Measurements from ENCODE around the gene ACTN2.

Gene ACTN2

DNA sequence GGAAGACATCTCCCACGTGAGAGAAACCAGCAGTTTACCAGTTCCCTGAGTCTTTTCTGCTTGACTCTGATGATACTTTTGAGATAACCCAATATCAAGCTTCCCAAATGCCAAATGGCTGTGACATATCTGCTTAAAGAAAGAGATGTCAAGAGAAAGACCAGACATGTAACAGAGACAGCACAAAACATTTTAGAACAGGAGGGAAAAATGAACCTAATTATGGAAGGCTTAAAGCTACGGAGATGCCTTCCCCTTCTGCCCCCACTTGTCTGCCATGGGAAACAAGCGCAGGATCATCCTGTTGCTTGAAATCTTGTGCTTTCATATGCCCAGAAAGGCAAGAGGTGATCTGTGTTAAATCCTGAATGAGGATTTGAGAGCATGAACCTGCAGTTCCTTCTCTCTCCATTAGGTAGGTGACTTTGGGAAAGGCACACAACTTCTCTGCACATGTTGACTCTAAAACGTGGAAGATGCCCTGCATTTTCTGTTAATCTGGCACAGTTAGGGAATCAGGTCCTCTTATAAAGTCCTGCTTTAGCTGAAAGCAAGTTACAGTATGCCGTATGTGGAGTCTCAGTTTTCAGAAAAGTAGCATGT is 62.1 kb downstream of the ACTN2 start:
- TF ChIP-seq POLR2A (IDR thresholded peaks at IDR 0.05; ENCODE audit: extremely low read depth, insufficient read length) (no peak), MYC (IDR thresholded peaks at IDR 0.05; ENCODE audit: low read depth, low read length) (no peak)
- TF ChIP-seq, protein P1, sequence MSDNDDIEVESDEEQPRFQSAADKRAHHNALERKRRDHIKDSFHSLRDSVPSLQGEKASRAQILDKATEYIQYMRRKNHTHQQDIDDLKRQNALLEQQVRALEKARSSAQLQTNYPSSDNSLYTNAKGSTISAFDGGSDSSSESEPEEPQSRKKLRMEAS (IDR thresholded peaks at IDR 0.05; ENCODE audit: low read depth, low read length): no peak
- TF ChIP-seq, protein P2, sequence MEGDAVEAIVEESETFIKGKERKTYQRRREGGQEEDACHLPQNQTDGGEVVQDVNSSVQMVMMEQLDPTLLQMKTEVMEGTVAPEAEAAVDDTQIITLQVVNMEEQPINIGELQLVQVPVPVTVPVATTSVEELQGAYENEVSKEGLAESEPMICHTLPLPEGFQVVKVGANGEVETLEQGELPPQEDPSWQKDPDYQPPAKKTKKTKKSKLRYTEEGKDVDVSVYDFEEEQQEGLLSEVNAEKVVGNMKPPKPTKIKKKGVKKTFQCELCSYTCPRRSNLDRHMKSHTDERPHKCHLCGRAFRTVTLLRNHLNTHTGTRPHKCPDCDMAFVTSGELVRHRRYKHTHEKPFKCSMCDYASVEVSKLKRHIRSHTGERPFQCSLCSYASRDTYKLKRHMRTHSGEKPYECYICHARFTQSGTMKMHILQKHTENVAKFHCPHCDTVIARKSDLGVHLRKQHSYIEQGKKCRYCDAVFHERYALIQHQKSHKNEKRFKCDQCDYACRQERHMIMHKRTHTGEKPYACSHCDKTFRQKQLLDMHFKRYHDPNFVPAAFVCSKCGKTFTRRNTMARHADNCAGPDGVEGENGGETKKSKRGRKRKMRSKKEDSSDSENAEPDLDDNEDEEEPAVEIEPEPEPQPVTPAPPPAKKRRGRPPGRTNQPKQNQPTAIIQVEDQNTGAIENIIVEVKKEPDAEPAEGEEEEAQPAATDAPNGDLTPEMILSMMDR (IDR thresholded peaks at IDR 0.05; ENCODE audit: low read depth, low read length): no peak
- H3K4me3 ChIP-seq (ENCODE audit: low read depth, low read length): no peak overlapping the region
- DNase-seq (ENCODE audit: low read depth): no peak

DNA sequence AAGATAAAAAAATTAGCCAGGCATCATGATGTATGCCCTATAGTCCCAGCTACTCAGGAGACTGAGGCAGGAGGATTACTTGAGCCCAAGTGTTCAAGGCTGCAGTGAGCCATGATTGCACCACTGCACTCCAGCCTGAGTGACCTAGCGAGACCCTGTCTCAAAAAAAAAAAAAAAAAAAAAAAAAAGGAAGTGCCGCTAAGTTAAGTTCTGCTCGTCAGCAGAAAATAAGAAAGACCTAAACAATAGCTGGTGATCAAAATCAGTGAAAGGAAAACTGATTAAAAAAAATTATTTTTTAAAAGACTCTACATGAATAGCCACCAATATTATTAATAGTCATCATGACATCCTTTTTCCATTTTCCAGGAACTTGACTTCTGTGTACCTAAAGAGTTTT is 64.6 kb downstream of the ACTN2 start:
- H3K4me3 ChIP-seq (ENCODE audit: low read depth, low read length): no peak overlapping the region
- TF ChIP-seq MYC (IDR thresholded peaks at IDR 0.05; ENCODE audit: low read depth, low read length) (no peak), POLR2A (IDR thresholded peaks at IDR 0.05; ENCODE audit: extremely low read depth, insufficient read length) (no peak)
- TF ChIP-seq, protein P1 (IDR thresholded peaks at IDR 0.05; ENCODE audit: low read depth, low read length): no peak
- TF ChIP-seq, protein P2 (IDR thresholded peaks at IDR 0.05; ENCODE audit: low read depth, low read length): no peak
- peak; percentile 21 for DNase-seq (ENCODE audit: low read depth)

DNA sequence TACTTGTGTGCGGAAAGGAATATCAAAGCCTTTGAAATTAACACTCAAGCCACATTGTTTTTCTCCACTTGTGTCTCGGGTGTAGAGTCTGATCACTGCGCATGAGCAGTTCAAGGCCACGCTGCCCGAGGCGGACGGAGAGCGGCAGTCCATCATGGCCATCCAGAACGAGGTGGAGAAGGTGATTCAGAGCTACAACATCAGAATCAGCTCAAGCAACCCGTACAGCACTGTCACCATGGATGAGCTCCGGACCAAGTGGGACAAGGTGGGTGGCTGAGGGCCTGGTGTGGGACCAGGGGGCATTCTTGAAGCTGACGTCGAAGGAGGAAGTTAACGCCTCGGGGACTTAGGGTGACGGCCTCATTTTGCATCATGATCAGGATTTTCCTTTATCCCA is 65.1 kb downstream of the ACTN2 start:
- TF ChIP-seq, protein P1 (IDR thresholded peaks at IDR 0.05; ENCODE audit: low read depth, low read length): no peak
- TF ChIP-seq, protein P2 (IDR thresholded peaks at IDR 0.05; ENCODE audit: low read depth, low read length): no peak
- TF ChIP-seq MYC (IDR thresholded peaks at IDR 0.05; ENCODE audit: low read depth, low read length) (no peak), POLR2A (IDR thresholded peaks at IDR 0.05; ENCODE audit: extremely low read depth, insufficient read length) (no peak)
- no peak for DNase-seq (ENCODE audit: low read depth)
- H3K4me3 ChIP-seq (ENCODE audit: low read depth, low read length): no peak overlapping the region

DNA sequence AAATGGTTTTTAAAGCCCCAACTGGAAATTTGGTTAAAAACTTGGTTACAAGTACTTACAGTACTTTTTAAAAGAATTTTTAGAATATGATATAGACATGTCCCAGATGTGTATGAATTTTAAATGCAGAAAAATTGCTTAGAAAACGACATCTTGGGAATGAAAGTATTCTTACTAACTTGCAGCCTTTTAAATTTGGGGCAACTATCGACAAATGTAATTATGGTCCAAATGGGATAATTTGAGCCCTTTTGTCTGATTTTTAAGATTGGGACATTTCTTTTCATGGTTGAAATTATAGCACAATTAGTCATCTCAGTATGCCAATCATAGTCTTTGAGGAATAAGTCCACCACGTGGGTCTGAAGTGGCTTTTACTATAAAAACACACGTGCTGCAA is 65.6 kb downstream of the ACTN2 start:
- TF ChIP-seq, protein P2 (IDR thresholded peaks at IDR 0.05; ENCODE audit: low read depth, low read length): no peak
- TF ChIP-seq, protein P1 (IDR thresholded peaks at IDR 0.05; ENCODE audit: low read depth, low read length): no peak
- TF ChIP-seq POLR2A (IDR thresholded peaks at IDR 0.05; ENCODE audit: extremely low read depth, insufficient read length): no peak
- no peak for TF ChIP-seq MYC (IDR thresholded peaks at IDR 0.05; ENCODE audit: low read depth, low read length)
- no peak for DNase-seq (ENCODE audit: low read depth)
- no peak overlapping the region for H3K4me3 ChIP-seq (ENCODE audit: low read depth, low read length)

DNA sequence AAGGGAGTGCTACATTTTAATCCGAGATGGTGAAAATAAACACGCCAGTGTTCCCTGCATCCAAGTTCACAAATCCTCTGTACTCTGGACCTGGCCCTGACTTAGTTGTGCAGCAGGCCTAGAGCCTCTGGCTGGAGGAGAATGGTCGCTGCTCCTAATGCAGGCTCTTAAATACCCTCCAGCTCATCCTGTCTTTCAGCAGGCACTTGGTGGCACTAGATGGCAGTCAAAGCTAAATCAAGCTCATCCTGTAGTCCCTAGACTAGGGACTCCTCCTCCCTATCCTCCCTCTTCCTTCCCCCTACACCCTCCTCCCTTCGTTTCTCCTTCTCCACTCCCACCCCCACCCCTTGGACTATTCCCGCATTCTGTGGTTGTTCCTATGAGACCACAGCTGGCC is 67.2 kb downstream of the ACTN2 start:
- peak; percentile 59 for DNase-seq (ENCODE audit: low read depth)
- TF ChIP-seq POLR2A (IDR thresholded peaks at IDR 0.05; ENCODE audit: extremely low read depth, insufficient read length) (no peak), MYC (IDR thresholded peaks at IDR 0.05; ENCODE audit: low read depth, low read length) (no peak)
- TF ChIP-seq, protein P2 (IDR thresholded peaks at IDR 0.05; ENCODE audit: low read depth, low read length): peak; percentile 34
- TF ChIP-seq, protein P1 (IDR thresholded peaks at IDR 0.05; ENCODE audit: low read depth, low read length): no peak

More for the DNA sequence above, 67.2 kb downstream of the ACTN2 start:
- no peak overlapping the region for H3K4me3 ChIP-seq (ENCODE audit: low read depth, low read length)
